ENCODE data around the gene CTIF.
A peak's percentile ranks its signal among the peaks of the same experiment; 100 is the strongest.

Gene CTIF

GRCh38 chr18:48778344-48779011 lies 239.6 kb downstream of the CTIF start:
- intact Hi-C loops (cut with micrococcal nuclease): loop anchor here (5.0 to 10.0 kb wide), 3 partner anchors 174 to 399 kb away; partner anchors contain the start of gene SMAD7
- H3K9me3 Mint-ChIP-seq: no peaks in the 10 kb centered on the region
- H3K4me3 Mint-ChIP-seq: no peak overlapping the region
- peaks cover 5% of the 10 kb centered on the region for H3K36me3 Mint-ChIP-seq (ENCODE audit: low read depth)
- peaks cover 3% of the 10 kb centered on the region for H3K27me3 Mint-ChIP-seq
- no peak overlapping the region for H3K27ac Mint-ChIP-seq
- H3K4me1 Mint-ChIP-seq (ENCODE audit: low read depth): peaks cover 79% of the 10 kb centered on the region

- intact Hi-C loops (cut with micrococcal nuclease): loop anchor here (5.0 to 10.0 kb wide), 3 partner anchors 173 to 398 kb away; partner anchors contain the start of gene SMAD7
- Mint-ChIP-seq H3K9me3 (no peaks in the 10 kb centered on the region), H3K27me3 (peaks cover 3% of the 10 kb centered on the region), H3K4me1 (ENCODE audit: low read depth) (peaks cover 89% of the 10 kb centered on the region), H3K27ac (peak overlapping the region; percentile 97), H3K4me3 (no peak overlapping the region), H3K36me3 (ENCODE audit: low read depth) (peaks cover 8% of the 10 kb centered on the region)
Observed at GRCh38 chr18:48779462-48779861, 240.6 kb downstream of the CTIF start.

GRCh38 chr18:48780201-48780912 lies 241.5 kb downstream of the CTIF start:
- Mint-ChIP-seq H3K27ac (peak overlapping the region; percentile 97), H3K9me3 (no peaks in the 10 kb centered on the region), H3K36me3 (ENCODE audit: low read depth) (peaks cover 6% of the 10 kb centered on the region), H3K4me3 (peak overlapping the region; percentile 69), H3K4me1 (ENCODE audit: low read depth) (peaks cover 96% of the 10 kb centered on the region), H3K27me3 (peaks cover 3% of the 10 kb centered on the region)
- intact Hi-C loops (cut with micrococcal nuclease): loop anchor here (2.0 to 10.0 kb wide), 4 partner anchors 52 to 464 kb away; no protein-coding TSS in a partner anchor

GRCh38 chr18:48780913-48781162 lies 242.0 kb downstream of the CTIF start:
- intact Hi-C loops (cut with micrococcal nuclease): loop anchor here (2.0 to 10.0 kb wide), 4 partner anchors 51 to 464 kb away; no protein-coding TSS in a partner anchor
- H3K27me3 Mint-ChIP-seq: peaks cover 3% of the 10 kb centered on the region
- H3K4me3 Mint-ChIP-seq: peak overlapping the region; percentile 69
- H3K27ac Mint-ChIP-seq: peak overlapping the region; percentile 97
- peaks cover 6% of the 10 kb centered on the region for H3K36me3 Mint-ChIP-seq (ENCODE audit: low read depth)
- H3K4me1 Mint-ChIP-seq (ENCODE audit: low read depth): peaks cover 96% of the 10 kb centered on the region
- H3K9me3 Mint-ChIP-seq: no peaks in the 10 kb centered on the region

- Mint-ChIP-seq H3K9me3 (no peaks in the 10 kb centered on the region), H3K36me3 (ENCODE audit: low read depth) (peaks cover 7% of the 10 kb centered on the region), H3K4me3 (peak overlapping the region; percentile 69), H3K27me3 (peaks cover 3% of the 10 kb centered on the region), H3K27ac (peak overlapping the region; percentile 97), H3K4me1 (ENCODE audit: low read depth) (peaks cover 96% of the 10 kb centered on the region)
- intact Hi-C loops (cut with micrococcal nuclease): loop anchor here (2.0 to 10.0 kb wide), 4 partner anchors 51 to 463 kb away; no protein-coding TSS in a partner anchor
Observed at GRCh38 chr18:48781163-48781987, 242.5 kb downstream of the CTIF start.

GRCh38 chr18:48781988-48782363 lies 243.1 kb downstream of the CTIF start:
- intact Hi-C loops (cut with micrococcal nuclease): loop anchor here (2.0 to 10.0 kb wide), 4 partner anchors 50 to 463 kb away; no protein-coding TSS in a partner anchor
- H3K27ac Mint-ChIP-seq: peak overlapping the region; percentile 97
- H3K4me3 Mint-ChIP-seq: peak overlapping the region; percentile 24

GRCh38 chr18:48782381-48782861 lies 243.6 kb downstream of the CTIF start:
- Mint-ChIP-seq H3K9me3 (no peaks in the 10 kb centered on the region), H3K27me3 (peaks cover 5% of the 10 kb centered on the region), H3K36me3 (ENCODE audit: low read depth) (peaks cover 16% of the 10 kb centered on the region), H3K27ac (peak overlapping the region; percentile 97), H3K4me1 (ENCODE audit: low read depth) (peaks cover 96% of the 10 kb centered on the region), H3K4me3 (peak overlapping the region; percentile 5)
- intact Hi-C loops (cut with micrococcal nuclease): loop anchor here (5.0 to 10.0 kb wide), 3 partner anchors 50 to 462 kb away; no protein-coding TSS in a partner anchor

More at GRCh38 chr18:48781988-48782363, 243.1 kb downstream of the CTIF start:
- H3K36me3 Mint-ChIP-seq (ENCODE audit: low read depth): peaks cover 13% of the 10 kb centered on the region
- H3K27me3 Mint-ChIP-seq: peaks cover 4% of the 10 kb centered on the region
- H3K9me3 Mint-ChIP-seq: no peaks in the 10 kb centered on the region
- peaks cover 96% of the 10 kb centered on the region for H3K4me1 Mint-ChIP-seq (ENCODE audit: low read depth)

GRCh38 chr18:48783616-48784520 lies 245.0 kb downstream of the CTIF start:
- H3K4me3 Mint-ChIP-seq: peak overlapping the region; percentile 39
- peaks cover 98% of the 10 kb centered on the region for H3K4me1 Mint-ChIP-seq (ENCODE audit: low read depth)
- peaks cover 23% of the 10 kb centered on the region for H3K36me3 Mint-ChIP-seq (ENCODE audit: low read depth)
- peak overlapping the region; percentile 80 for H3K27ac Mint-ChIP-seq
- intact Hi-C loops (cut with micrococcal nuclease): loop anchor here (5.0 to 10.0 kb wide), 3 partner anchors 48 to 461 kb away; no protein-coding TSS in a partner anchor
- H3K9me3 Mint-ChIP-seq: no peaks in the 10 kb centered on the region
- peaks cover 6% of the 10 kb centered on the region for H3K27me3 Mint-ChIP-seq

- Mint-ChIP-seq H3K4me1 (ENCODE audit: low read depth) (peaks cover 93% of the 10 kb centered on the region), H3K27ac (peak overlapping the region; percentile 80), H3K27me3 (peaks cover 6% of the 10 kb centered on the region), H3K36me3 (ENCODE audit: low read depth) (peaks cover 23% of the 10 kb centered on the region), H3K9me3 (no peaks in the 10 kb centered on the region), H3K4me3 (peak overlapping the region; percentile 18)
- intact Hi-C loops (cut with micrococcal nuclease): loop anchor here (5.0 to 10.0 kb wide), 3 partner anchors 48 to 460 kb away; no protein-coding TSS in a partner anchor
Observed at GRCh38 chr18:48784656-48785055, 245.8 kb downstream of the CTIF start.

- H3K27me3 Mint-ChIP-seq: peaks cover 6% of the 10 kb centered on the region
- intact Hi-C loops (cut with micrococcal nuclease): loop anchor here (10.0 kb wide), 2 partner anchors 140 to 460 kb away; no protein-coding TSS in a partner anchor
- peak overlapping the region; percentile 80 for H3K27ac Mint-ChIP-seq
- H3K4me3 Mint-ChIP-seq: peak overlapping the region; percentile 0
- no peaks in the 10 kb centered on the region for H3K9me3 Mint-ChIP-seq
- peaks cover 93% of the 10 kb centered on the region for H3K4me1 Mint-ChIP-seq (ENCODE audit: low read depth)
- H3K36me3 Mint-ChIP-seq (ENCODE audit: low read depth): peaks cover 23% of the 10 kb centered on the region
Observed at GRCh38 chr18:48785091-48785614, 246.3 kb downstream of the CTIF start.

GRCh38 chr18:48785736-48786454 lies 247.1 kb downstream of the CTIF start:
- Mint-ChIP-seq H3K4me1 (ENCODE audit: low read depth) (peaks cover 93% of the 10 kb centered on the region), H3K36me3 (ENCODE audit: low read depth) (peaks cover 23% of the 10 kb centered on the region), H3K27me3 (peaks cover 6% of the 10 kb centered on the region), H3K9me3 (no peaks in the 10 kb centered on the region), H3K4me3 (no peak overlapping the region), H3K27ac (peak overlapping the region; percentile 80)
- intact Hi-C loops (cut with micrococcal nuclease): loop anchor here (10.0 kb wide), 2 partner anchors 139 to 459 kb away; no protein-coding TSS in a partner anchor
